A549 (cell line): ENCODE data around the gene MPP2. TPM values are rescaled to one million over a fixed set of nuclear protein-coding genes. Genes with fewer than 3 reads are reported as not detected.
"Not testable (repeated sequence)": the region's sequence is repeated elsewhere in the genome, so short reads cannot be mapped to it uniquely, and the experiment has no call there.

ENCODE experiments used
- ATAC-seq, 2 experiments: fragments of 200-7000 bp in 1 of 2; fragments of >200 bp in 1 of 2; cut with Nextera tagmentation in 1 of 2; cut with Tn5 transposase in 1 of 2; 3 replicates each; pipeline versions ENCODE4 v1.8.0 to v1.9.1; 2018 to 2020; ENCODE audit warnings: mild to moderate bottlenecking in 1 of 2, moderate library complexity in 1 of 2
- CTCF ChIA-PET: fragments of 300-600 bp; sonication (Branson Sonifier 250); formaldehyde crosslinking; extraction: SDS; loops from one replicate; lab custom pipeline; 2021; ENCODE audit warnings: antibody characterized with exemption, inconsistent platforms; lab: Yijun Ruan, JAX
- POLR2A ChIA-PET: fragments of 350-600 bp; formaldehyde crosslinking; extraction: SDS; loops from one replicate; lab custom pipeline; 2021; ENCODE audit warnings: antibody characterized with exemption, inconsistent platforms; lab: Yijun Ruan, JAX
- DNase-seq, 2 experiments: peaks; one replicate each; pipeline versions ENCODE4 v3.0.0 to v3.0.0-alpha.2; 2011 to 2016; ENCODE audit warnings: low read depth in 1 of 2, low spot score in 1 of 2
- FAIRE-seq: peaks from 2 replicates; lab custom pipeline; 2011; peaks lifted over from hg19 to GRCh38; lab: Jason Lieb, UNC
- H3K27ac ChIP-seq, 2 experiments: fragments of >200 bp; sonication (Bioruptor Twin); formaldehyde crosslinking; 3 replicates each; pipeline ENCODE4 v1.5.1; 2016 to 2017
- H3K4me1 ChIP-seq: fragments of >200 bp; sonication (Bioruptor Twin); formaldehyde crosslinking; 3 replicates; pipeline ENCODE4 v1.6.1; 2016
- H3K4me2 ChIP-seq: fragments of >200 bp; sonication (Bioruptor Twin); formaldehyde crosslinking; 3 replicates; pipeline ENCODE4 v1.6.1; 2016
- H3K4me3 ChIP-seq: fragments of >200 bp; sonication (Bioruptor Twin); formaldehyde crosslinking; 3 replicates; pipeline ENCODE4 v1.5.1; 2016
- H3K9me3 ChIP-seq: fragments of >200 bp; sonication (Bioruptor Twin); formaldehyde crosslinking; 3 replicates; pipeline ENCODE4 v1.6.1; 2016
- BHLHE40 ChIP-seq: IDR thresholded peaks from 2 replicates; pipeline ENCODE4 v1.6.1; 2012; ENCODE audit warnings: low read depth, low read length, inconsistent platforms
- CHD4 ChIP-seq: fragments of 200-600 bp; sonication (generic); IDR thresholded peaks from 2 replicates; pipeline ENCODE4 v1.6.1; 2016; ENCODE audit warnings: antibody characterized with exemption, mild to moderate bottlenecking, borderline replicate concordance
- EHMT2 ChIP-seq: fragments of 200-600 bp; sonication (generic); IDR thresholded peaks from 2 replicates; pipeline ENCODE4 v1.6.1; 2016; ENCODE audit warnings: antibody characterized with exemption, low read depth, mild to moderate bottlenecking, moderate library complexity
- EP300 ChIP-seq, 2 experiments: fragments of >200 bp; sonication (Bioruptor Twin); formaldehyde crosslinking; IDR thresholded peaks; 2 replicates in 1 of 2; 3 replicates in 1 of 2; pipeline ENCODE4 v1.6.1; 2016 to 2017
- ESRRA ChIP-seq: fragments of 150-350 bp; IDR thresholded peaks from 2 replicates; pipeline ENCODE4 v1.6.1; 2014; ENCODE audit warnings: mild to moderate bottlenecking, low read length, borderline replicate concordance
- FOSB ChIP-seq: fragments of 250-450 bp; sonication (Bioruptor Pico); IDR thresholded peaks from 2 replicates; pipeline ENCODE4 v1.5.0; 2020; ENCODE audit warnings: mild to moderate bottlenecking, moderate library complexity
- GATA3 ChIP-seq: IDR thresholded peaks from 2 replicates; pipeline ENCODE4 v1.6.1; 2012; ENCODE audit warnings: borderline replicate concordance
- HOXA7 ChIP-seq: fragments of 250-450 bp; sonication (Bioruptor Pico); IDR thresholded peaks from 2 replicates; pipeline ENCODE4 v1.5.0; 2020; ENCODE audit warnings: mild to moderate bottlenecking, moderate library complexity
- HOXB5 ChIP-seq: fragments of 250-450 bp; sonication (Bioruptor Pico); IDR thresholded peaks from 2 replicates; pipeline ENCODE4 v1.5.0; 2020; ENCODE audit warnings: mild to moderate bottlenecking, moderate library complexity
- JUN ChIP-seq, 2 experiments: fragments of >200 bp; sonication (Bioruptor Twin); formaldehyde crosslinking; IDR thresholded peaks; 2 replicates in 1 of 2; 3 replicates in 1 of 2; pipeline ENCODE4 v1.6.1; 2016 to 2017
- JUNB ChIP-seq: fragments of >200 bp; sonication (Bioruptor Twin); formaldehyde crosslinking; IDR thresholded peaks from 2 replicates; pipeline ENCODE4 v1.6.1; 2016
- NFE2L2 ChIP-seq: fragments of 150-350 bp; conservative IDR thresholded peaks from 2 replicates; pipeline ENCODE4 v1.6.1; 2014; ENCODE audit warnings: low read length
- NPAS2 ChIP-seq: fragments of 250-450 bp; sonication (Bioruptor Pico); IDR thresholded peaks from 2 replicates; pipeline ENCODE4 v1.8.0; 2022; ENCODE audit warnings: mild to moderate bottlenecking, moderate library complexity, borderline replicate concordance
- PHF8 ChIP-seq: fragments of 200-600 bp; sonication (generic); IDR thresholded peaks from 2 replicates; pipeline ENCODE4 v1.6.1; 2016; ENCODE audit warnings: low read depth, mild to moderate bottlenecking, antibody characterized with exemption, moderate library complexity, borderline replicate concordance
- RARB ChIP-seq: fragments of 250-450 bp; sonication (Bioruptor Pico); IDR thresholded peaks from 2 replicates; pipeline ENCODE4 v1.8.0; 2021; ENCODE audit warnings: mild to moderate bottlenecking, moderate library complexity
- RCOR1 ChIP-seq: fragments of 150-350 bp; IDR thresholded peaks from 2 replicates; pipeline ENCODE4 v1.6.1; 2014; ENCODE audit warnings: antibody characterized with exemption, low read length, low read depth
- RNF2 ChIP-seq: fragments of 200-600 bp; sonication (generic); IDR thresholded peaks from 2 replicates; pipeline ENCODE4 v1.6.1; 2016; ENCODE audit warnings: low read depth, mild to moderate bottlenecking, antibody characterized with exemption, moderate library complexity, borderline replicate concordance
- TFCP2L1 ChIP-seq: fragments of 250-450 bp; sonication (Bioruptor Pico); IDR thresholded peaks from 2 replicates; pipeline ENCODE4 v1.5.0; 2021; ENCODE audit warnings: mild to moderate bottlenecking
- TP53 ChIP-seq: fragments of 250-450 bp; sonication (Bioruptor Pico); IDR thresholded peaks from 2 replicates; pipeline ENCODE4 v1.5.0; 2021; ENCODE audit warnings: mild to moderate bottlenecking, moderate library complexity
- ZFP36 ChIP-seq: fragments of 450-650 bp; IDR thresholded peaks from 2 replicates; pipeline ENCODE4 v1.6.1; 2014; ENCODE audit warnings: borderline replicate concordance; ENCODE audit not compliant: partially characterized antibody
- WGBS: methylation state at CpG from one replicate; pipeline ENCODE4 v1.1.6; 2017; ENCODE audit errors: missing lambda C conversion rate; 5-methylcytosine and 5-hydroxymethylcytosine counted together
- polyA plus RNA-seq, 4 experiments: library from polyadenylated mRNA; depleted of rRNA in 3 of 4; stranded (reverse); fragments of >200 nt; fragmentation: RNase III in 1 of 4; extraction: RNeasy Plus Mini Kit Qiagen cat#74134 plus additional on column Dnase treatment in 1 of 4; gene quantifications; 2 replicates in 3 of 4; 3 replicates in 1 of 4; pipeline ENCODE4 v1.2.3, GENCODE V29; 2011 to 2017
- TF ChIP-seq, protein P1 (sequence below): fragments of 450-650 bp; IDR thresholded peaks from 2 replicates; pipeline ENCODE4 v1.6.1; 2014; ENCODE audit warnings: antibody characterized with exemption
- TF ChIP-seq, protein P2 (sequence below): fragments of >200 bp; sonication (Bioruptor Twin); formaldehyde crosslinking; IDR thresholded peaks from 2 replicates; pipeline ENCODE4 v1.6.1; 2016
- TF ChIP-seq, protein P3 (sequence below): fragments of 200-600 bp; sonication (generic); IDR thresholded peaks from 2 replicates; pipeline ENCODE4 v1.6.1; 2016; ENCODE audit warnings: antibody characterized with exemption, mild to moderate bottlenecking, moderate library complexity
- TF ChIP-seq, protein P4 (sequence below): fragments of 150-350 bp; IDR thresholded peaks from 2 replicates; pipeline ENCODE4 v1.6.1; 2014; ENCODE audit warnings: low read depth, mild to moderate bottlenecking, low read length

The MPP2 gene
- polyA plus RNA-seq, 2 of the 4 experiments (the other 2 are of a cell fraction) = 3.8 to 4.2 TPM

DNA sequence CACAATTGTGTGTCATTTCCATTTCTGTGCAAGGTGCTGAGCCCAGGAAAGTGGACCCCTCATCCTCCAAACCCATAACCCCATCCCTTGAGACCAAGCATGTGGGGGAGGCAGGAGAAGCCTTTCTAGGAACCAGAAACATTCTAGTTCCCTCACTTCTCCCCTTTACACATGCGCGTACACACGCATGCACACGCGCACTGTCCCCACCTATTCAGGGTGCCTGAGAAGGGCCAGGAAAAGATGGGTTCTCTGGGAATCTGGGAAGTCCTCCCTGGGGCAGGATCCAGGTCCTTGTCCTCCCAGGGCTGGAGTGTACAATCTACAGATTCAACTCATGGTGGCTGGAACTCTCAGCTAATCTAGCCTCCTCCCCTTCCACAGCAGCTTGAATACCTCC lies 32.5 kb upstream of the MPP2 start:
- WGBS = 93% methylated on average over 5 of the region's 5 CpGs
- no peak for ATAC-seq
- ChIA-PET POLR2A (no interaction called here), CTCF (interaction anchor here (0.7 to 22.4 kb wide), 14 partner anchors 9 to 173 kb away, joined by 3 to 657 read pairs (median 5); partner anchors contain the start of genes MPP2 and NAGS)
- TF ChIP-seq NFE2L2 (no peak), JUNB (no peak), EP300 (IDR thresholded peaks at IDR 0.05) (no peak), PHF8 (no peak), ZFP36 (no peak), TP53 (CRISPR knock-in tag) (no peak), GATA3 (no peak), JUN (IDR thresholded peaks at IDR 0.05) (no peak), ESRRA (no peak), RARB (CRISPR knock-in tag) (no peak), FOSB (CRISPR knock-in tag) (no peak), HOXB5 (CRISPR knock-in tag) (no peak), HOXA7 (no peak), RNF2 (no peak), TFCP2L1 (CRISPR knock-in tag) (no peak)
- TF ChIP-seq, protein P1, sequence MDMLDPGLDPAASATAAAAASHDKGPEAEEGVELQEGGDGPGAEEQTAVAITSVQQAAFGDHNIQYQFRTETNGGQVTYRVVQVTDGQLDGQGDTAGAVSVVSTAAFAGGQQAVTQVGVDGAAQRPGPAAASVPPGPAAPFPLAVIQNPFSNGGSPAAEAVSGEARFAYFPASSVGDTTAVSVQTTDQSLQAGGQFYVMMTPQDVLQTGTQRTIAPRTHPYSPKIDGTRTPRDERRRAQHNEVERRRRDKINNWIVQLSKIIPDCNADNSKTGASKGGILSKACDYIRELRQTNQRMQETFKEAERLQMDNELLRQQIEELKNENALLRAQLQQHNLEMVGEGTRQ = no peak
- TF ChIP-seq, protein P2, sequence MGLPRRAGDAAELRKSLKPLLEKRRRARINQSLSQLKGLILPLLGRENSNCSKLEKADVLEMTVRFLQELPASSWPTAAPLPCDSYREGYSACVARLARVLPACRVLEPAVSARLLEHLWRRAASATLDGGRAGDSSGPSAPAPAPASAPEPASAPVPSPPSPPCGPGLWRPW = no peak
- TF ChIP-seq, protein P3, sequence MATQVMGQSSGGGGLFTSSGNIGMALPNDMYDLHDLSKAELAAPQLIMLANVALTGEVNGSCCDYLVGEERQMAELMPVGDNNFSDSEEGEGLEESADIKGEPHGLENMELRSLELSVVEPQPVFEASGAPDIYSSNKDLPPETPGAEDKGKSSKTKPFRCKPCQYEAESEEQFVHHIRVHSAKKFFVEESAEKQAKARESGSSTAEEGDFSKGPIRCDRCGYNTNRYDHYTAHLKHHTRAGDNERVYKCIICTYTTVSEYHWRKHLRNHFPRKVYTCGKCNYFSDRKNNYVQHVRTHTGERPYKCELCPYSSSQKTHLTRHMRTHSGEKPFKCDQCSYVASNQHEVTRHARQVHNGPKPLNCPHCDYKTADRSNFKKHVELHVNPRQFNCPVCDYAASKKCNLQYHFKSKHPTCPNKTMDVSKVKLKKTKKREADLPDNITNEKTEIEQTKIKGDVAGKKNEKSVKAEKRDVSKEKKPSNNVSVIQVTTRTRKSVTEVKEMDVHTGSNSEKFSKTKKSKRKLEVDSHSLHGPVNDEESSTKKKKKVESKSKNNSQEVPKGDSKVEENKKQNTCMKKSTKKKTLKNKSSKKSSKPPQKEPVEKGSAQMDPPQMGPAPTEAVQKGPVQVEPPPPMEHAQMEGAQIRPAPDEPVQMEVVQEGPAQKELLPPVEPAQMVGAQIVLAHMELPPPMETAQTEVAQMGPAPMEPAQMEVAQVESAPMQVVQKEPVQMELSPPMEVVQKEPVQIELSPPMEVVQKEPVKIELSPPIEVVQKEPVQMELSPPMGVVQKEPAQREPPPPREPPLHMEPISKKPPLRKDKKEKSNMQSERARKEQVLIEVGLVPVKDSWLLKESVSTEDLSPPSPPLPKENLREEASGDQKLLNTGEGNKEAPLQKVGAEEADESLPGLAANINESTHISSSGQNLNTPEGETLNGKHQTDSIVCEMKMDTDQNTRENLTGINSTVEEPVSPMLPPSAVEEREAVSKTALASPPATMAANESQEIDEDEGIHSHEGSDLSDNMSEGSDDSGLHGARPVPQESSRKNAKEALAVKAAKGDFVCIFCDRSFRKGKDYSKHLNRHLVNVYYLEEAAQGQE = no peak
- DNase-seq = no peak
- FAIRE-seq = no peak
- no peak overlapping the region for H3K27ac ChIP-seq
- peaks cover 9% of the 10 kb centered on the region; the same call in 2 of the 3 replicates for H3K4me1 ChIP-seq
- H3K4me3 ChIP-seq = no peak overlapping the region
- H3K4me2 ChIP-seq = no peak overlapping the region
- H3K9me3 ChIP-seq = no peaks in the 10 kb centered on the region

DNA sequence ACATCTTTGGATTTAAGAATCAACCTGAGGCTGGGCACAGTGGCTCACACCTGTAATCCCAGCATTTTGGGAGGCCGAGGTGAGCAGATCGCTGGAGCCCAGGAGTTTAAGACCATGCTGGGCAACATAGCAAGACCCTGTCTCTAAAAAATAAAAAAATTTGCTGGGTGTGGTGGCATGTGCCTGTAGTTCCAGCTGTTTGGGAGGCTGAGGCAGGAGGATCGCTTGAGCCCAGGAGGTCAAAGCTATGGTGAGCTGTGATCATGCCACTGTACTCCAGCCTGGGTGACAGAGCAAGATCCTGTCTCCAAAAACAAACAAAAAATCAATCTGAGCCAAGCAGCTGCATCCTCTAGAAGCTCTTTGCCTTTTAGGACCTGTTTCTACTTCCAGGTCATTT lies 32.1 kb upstream of the MPP2 start:
- H3K27ac ChIP-seq, ATAC-seq, DNase-seq, H3K4me3 ChIP-seq, H3K4me2 ChIP-seq, H3K4me1 ChIP-seq, H3K9me3 ChIP-seq, POLR2A ChIA-PET, FAIRE-seq: not testable (repeated sequence)
- WGBS = 99% methylated on average over 3 of the region's 3 CpGs
- CTCF ChIA-PET = interaction anchor here (0.7 to 22.4 kb wide), 12 partner anchors 9 to 174 kb away, joined by 3 to 657 read pairs (median 4); partner anchors contain the start of genes MPP2 and NAGS

DNA sequence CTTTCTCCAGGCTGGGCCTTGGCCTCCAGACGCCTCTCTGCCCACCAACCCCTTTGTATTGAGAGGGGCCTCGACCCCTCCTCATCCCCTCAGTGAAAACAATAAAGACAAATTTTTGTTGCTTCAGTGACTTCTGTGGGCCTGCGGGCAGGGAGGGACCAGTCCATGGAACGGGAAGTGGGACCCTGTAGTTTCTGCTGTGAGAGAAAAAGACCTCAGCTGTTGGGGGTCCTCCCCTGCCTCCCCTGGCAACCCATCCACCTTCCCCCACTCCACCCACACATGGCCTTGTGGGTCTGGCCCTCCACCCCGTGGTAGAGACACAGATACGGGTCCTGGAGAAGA lies 31.5 kb upstream of the MPP2 start:
- ChIA-PET POLR2A (no interaction called here), CTCF (interaction anchor here (0.6 to 22.4 kb wide), 9 partner anchors 16 to 130 kb away, joined by 3 to 657 read pairs (median 3); partner anchors contain the start of genes MPP2 and NAGS)
- Histone ChIP-seq H3K4me1 (peaks cover 9% of the 10 kb centered on the region; the same call in 2 of the 3 replicates), H3K4me2 (no peak overlapping the region), H3K9me3 (no peaks in the 10 kb centered on the region), H3K4me3 (no peak overlapping the region), H3K27ac (no peak overlapping the region)
- no peak for DNase-seq
- no peak for ATAC-seq
- WGBS = 79% methylated on average over 6 of the region's 6 CpGs
- FAIRE-seq = no peak
- TF ChIP-seq PHF8 (no peak), CHD4 (no peak), EHMT2 (no peak), RCOR1 (no peak), RNF2 (no peak), NPAS2 (CRISPR knock-in tag) (no peak), TP53 (CRISPR knock-in tag) (no peak), BHLHE40 (no peak), ESRRA (no peak), FOSB (CRISPR knock-in tag) (no peak)
- TF ChIP-seq, protein P3 = no peak
- TF ChIP-seq, protein P4, sequence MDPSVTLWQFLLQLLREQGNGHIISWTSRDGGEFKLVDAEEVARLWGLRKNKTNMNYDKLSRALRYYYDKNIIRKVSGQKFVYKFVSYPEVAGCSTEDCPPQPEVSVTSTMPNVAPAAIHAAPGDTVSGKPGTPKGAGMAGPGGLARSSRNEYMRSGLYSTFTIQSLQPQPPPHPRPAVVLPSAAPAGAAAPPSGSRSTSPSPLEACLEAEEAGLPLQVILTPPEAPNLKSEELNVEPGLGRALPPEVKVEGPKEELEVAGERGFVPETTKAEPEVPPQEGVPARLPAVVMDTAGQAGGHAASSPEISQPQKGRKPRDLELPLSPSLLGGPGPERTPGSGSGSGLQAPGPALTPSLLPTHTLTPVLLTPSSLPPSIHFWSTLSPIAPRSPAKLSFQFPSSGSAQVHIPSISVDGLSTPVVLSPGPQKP = no peak
